GM19455 (cell line): ENCODE measurements around the gene C19orf25.
"Not testable (repeated sequence)": the region's sequence is repeated elsewhere in the genome, so short reads cannot be mapped to it uniquely, and the experiment has no call there.

Source experiments
- ATAC-seq: cut with Tn5 transposase; IDR thresholded peaks from one replicate; pipeline ENCODE4 v1.9.1; 2021; ENCODE audit not compliant: unreplicated experiment

Gene C19orf25

DNA sequence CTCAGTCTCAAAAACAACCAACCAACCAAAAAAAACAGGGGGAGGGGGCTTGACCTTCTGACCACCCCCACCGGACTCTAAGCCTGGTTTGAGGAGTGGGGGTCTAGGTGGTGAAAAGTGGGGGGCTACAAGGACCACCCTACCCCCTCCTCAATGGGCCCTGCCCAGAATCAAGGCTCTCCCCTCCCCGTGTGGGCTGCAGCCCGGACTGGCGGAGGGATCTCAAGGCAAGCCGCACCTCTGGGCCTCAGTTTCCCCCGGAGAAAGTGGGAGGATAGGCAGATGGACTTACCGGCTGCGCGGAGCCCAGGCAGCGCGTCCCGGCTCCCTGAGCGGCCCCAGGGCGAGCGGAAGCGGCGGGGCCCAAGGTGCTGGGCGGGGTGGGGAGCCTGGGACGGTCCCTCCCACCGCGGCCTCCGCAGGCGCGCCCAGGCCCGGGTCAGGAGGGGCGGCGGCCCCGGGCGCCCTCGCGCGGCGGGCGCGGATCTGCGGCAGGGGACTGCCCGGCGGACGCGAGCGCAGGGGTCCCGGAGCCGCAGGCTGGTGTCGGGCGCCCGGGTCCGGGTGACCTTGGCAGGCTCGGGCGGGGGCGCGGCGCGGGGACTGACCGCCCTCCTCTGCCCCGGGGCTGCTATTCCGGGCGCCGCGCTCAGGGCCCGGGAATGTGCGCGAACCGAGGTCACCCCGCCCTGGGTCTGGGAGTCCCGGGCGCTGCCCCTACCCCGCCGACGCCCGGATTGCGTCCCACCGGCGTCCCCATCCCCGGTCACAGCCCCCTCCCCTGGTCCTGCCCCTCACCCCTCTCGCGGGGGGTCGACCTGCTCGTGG is 33.9 kb upstream of the C19orf25 start, which contains the start of gene ADAMTSL5:
Gene ADAMTSL5 (minus strand): TSS at position 349 of the 828 bp plus-strand sequence. CDS start 2,076 bp downstream, outside the sequence.
- no peak for ATAC-seq

GRCh38 chr19:1511318-1512317 is 32.6 kb upstream of the C19orf25 start:
- no peak for ATAC-seq

DNA sequence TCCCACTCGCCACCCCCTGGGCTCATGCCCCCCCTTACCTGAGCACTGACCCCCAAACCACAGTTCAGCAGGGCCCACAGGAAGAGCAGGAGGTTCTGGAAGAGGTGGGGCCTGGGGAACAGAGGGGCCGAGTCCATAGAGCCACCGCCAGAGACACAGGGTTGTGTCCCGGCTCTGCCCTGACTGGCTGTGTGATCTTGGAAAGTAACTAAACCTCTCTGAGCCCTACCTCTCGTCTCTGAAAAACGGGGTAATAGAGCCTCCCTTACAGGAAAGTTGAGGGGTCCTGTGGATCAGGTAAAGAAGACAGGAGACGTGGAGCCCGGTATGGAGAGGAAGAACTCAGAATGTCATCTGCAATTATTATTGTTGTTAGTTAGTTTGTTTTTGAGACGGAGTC is 31.8 kb upstream of the C19orf25 start:
- ATAC-seq = no peak

- no peak for ATAC-seq
These were observed 31.4 kb upstream of the C19orf25 start for GRCh38 chr19:1510442-1510806.

- ATAC-seq = no peak
These were observed 30.8 kb upstream of the C19orf25 start for GRCh38 chr19:1509602-1510441.

DNA sequence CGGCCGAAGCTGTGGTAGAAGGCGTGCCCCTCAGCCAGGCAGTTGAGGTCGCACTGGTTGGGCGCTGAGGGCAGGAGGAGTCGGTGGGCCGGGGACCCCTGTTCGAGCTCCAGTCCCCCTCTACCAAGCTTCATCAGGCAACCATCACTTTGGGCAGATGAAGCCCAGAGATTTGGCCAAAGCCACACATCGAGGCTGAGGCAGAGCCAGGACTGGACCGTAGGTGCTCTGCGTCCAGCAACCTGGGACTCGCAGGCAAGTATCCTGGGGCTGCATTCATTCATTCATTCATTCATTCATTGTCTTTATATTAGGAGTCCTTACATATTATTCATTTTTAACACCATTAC is 29.5 kb upstream of the C19orf25 start:
- no peak for ATAC-seq

GRCh38 chr19:1507763-1508506 is 28.9 kb upstream of the C19orf25 start:
- ATAC-seq = no peak

DNA sequence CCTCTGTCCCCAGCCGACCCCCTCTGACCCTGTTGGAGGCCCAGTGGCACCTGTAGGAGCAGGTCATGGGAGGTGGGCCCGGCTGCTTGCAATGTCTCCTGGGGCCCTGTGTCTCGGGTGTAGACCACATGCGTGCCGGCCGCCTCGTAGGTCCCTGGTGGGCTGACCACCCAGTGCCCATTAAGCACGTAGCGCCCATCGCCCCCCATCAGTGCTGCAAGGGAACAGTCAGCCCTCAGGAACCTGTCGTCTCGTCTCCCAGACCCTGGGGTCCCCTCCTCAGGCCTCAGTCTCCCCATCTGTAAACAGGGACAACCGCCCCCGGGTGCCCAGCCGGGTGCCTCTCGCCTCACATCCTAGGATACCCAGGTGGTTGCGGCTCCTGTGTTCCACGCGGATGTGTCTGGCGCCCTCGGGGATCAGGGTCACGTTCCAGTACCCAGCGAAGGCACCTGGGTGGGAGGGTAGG is 28.2 kb upstream of the C19orf25 start:
- no peak for ATAC-seq

DNA sequence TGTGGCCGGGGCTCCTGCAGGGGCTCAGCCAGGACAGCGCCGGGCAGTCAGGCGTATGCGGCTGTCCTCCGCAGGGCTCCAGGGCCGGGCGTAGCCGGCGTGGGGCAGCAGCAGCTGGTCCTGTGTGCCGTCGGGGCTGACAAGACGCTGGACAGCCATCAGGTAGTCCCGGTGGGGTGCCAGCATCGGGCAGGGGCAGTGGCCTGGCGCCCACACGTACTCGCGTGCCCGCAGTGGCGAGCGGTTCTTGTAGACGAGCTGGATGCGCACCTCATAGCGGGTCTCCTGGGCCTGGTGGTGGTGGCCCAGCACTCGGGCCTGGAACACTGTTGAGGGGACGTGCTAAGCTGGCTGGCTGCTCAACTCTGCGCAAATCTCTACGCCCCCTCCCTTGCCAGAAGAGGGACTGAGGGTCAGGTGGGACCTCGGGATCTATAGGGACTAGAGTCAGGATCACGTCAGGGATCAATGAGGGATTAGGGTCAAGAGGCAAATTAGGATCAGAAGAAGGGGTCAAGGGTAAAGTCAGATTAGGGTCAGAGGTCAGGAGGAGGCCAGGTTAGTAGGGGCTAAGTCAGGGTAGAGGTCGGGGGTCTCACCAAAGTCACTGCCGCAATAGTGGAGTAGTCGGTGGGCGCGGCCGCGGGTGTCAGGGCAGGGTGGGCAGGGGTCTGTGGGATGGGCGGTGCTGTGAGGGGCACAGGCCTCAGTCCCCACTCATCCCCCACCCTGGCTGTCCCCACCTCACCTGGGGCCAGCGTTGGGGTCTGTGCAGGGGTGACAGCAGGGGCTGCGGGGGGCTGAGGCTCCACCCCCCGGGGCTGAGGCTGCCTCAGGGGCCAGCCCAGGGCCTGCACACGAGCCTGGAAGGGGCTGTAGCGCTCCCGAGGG is 27.2 kb upstream of the C19orf25 start:
- no peak for ATAC-seq

DNA sequence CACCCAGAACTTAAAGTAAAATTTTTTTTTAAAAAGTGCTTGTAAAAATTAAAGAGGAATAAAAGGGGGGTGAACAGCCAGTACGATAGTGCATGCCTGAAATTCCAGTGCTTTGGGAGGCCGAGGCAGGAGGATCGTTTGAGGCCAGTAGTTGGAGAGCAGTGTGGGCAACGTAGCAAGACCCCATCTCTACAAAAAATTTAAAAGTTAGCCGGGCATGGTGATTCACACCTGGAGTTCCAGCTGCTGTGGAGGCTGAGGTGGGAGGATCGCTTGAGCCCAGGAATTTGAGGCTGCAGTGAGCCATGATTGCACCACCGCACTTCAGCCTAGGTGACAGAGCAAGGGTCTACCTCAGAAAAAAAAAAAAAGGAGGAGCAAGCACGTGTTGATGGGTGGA is 26.0 kb upstream of the C19orf25 start:
- no peak for ATAC-seq

- ATAC-seq = no peak
These were observed 25.1 kb upstream of the C19orf25 start for GRCh38 chr19:1503925-1504773.

GRCh38 chr19:1503089-1503924 is 24.3 kb upstream of the C19orf25 start:
- no peak for ATAC-seq

GRCh38 chr19:1502433-1503088 is 23.5 kb upstream of the C19orf25 start:
- no peak for ATAC-seq

DNA sequence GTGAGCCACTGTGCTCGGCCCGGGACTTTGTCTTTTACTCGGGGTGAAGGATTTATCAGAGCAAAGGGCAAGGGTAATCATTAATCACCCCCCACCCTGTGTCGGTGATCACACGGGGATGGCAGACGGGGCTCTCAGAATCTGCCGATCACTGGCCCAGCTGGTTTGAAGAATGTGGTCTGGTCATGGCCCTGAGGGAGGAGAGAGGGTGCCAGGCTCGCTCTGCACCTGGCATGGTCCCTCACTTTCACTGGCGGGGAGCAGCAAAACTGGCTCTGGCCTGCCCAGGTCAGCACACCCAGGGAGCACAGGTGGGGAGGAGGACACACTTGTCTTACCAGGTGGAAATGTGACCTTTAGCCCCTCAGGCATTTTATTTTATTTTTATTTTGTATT is 22.2 kb upstream of the C19orf25 start:
- no peak for ATAC-seq

GRCh38 chr19:1499231-1499630 is 20.2 kb upstream of the C19orf25 start:
- ATAC-seq = not testable (repeated sequence)

DNA sequence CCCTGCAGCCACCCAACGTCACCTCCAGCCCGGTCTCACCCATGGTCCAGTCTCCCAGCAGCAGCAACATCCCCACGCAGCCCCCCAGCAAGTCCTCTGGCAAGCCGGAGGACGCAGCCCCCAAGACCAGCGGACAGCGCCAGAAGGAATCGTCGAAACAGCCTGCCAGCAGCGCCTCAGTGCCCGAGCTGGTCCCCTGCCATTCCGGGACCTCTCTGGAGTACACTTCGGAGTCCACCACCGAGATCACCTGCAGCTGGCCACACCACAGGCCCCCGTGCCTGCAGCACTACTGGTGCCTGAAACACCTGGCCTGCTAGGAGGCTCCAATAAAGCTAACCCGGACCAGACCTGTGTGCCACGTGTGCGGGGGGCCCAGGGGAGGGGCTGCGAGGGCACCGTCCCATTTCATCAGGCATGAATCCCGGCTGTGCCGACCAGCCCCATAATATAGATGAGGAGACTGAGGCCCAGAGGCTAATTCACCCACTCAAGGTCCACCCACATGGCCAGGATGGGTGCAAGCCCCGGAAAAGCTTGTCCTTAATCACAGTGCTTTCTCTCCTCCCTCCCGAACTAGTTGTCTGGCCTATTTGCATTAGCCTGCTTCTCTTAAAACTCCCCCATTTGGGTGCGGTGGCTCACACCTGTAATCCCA is 18.7 kb upstream of the C19orf25 start:
- no peak for ATAC-seq
